K562 (cell line): ENCODE results near the gene UMAD1. TPM values are rescaled to one million over a fixed set of nuclear protein-coding genes. Genes with fewer than 3 reads are reported as not detected.

Experiments
- ATAC-seq: fragments of 200-7000 bp; cut with Tn5 transposase; 3 replicates; pipeline ENCODE4 v1.9.1; 2020; ENCODE audit warnings: moderate library complexity
- BruUV-seq: library from RNA; stranded (reverse); fragments of 400-500 nt; replicated peaks from 2 replicates; lab custom pipeline; 2021; lab: Mats Ljungman, UMichigan
- CTCF ChIA-PET: fragments of 300-600 bp; formaldehyde crosslinking; extraction: SDS; loops from one replicate; lab custom pipeline; 2021; ENCODE audit warnings: low intra/inter-chr PET ratio; lab: Yijun Ruan, JAX
- POLR2A ChIA-PET: fragments of 300-600, 350-650 bp; sonication (Branson Sonifier 250); formaldehyde crosslinking; extraction: SDS; loops from one replicate; lab custom pipeline; 2021; ENCODE audit warnings: antibody characterized with exemption, inconsistent platforms; lab: Yijun Ruan, JAX
- DNase-seq, 4 experiments: peaks; one replicate each; pipeline versions ENCODE4 v3.0.0 to v3.0.0-alpha.2; 2011 to 2018; ENCODE audit warnings: low spot score in 3 of 4, mixed read lengths in 3 of 4; ENCODE audit errors: extremely low read depth in 1 of 4
- FAIRE-seq: peaks from 2 replicates; lab custom pipeline; 2011; peaks lifted over from hg19 to GRCh38; lab: Jason Lieb, UNC
- H2AFZ ChIP-seq: 2 replicates; pipeline ENCODE4 v1.6.0; 2011; ENCODE audit warnings: low read depth, low read length, control low read depth, inconsistent platforms
- H3K27ac ChIP-seq: fragments of 200-600 bp; 3 replicates; pipeline ENCODE4 v1.8.0; 2011; ENCODE audit warnings: low read depth, mild to moderate bottlenecking, control low read depth, inconsistent platforms, low read length, moderate library complexity, mixed read lengths; ENCODE audit errors: extremely low read depth
- H3K27me3 ChIP-seq, 2 experiments: fragments of 300-600 bp in 1 of 2; 2 replicates in 1 of 2; 3 replicates in 1 of 2; pipeline versions ENCODE4 v1.6.0 to v1.8.0; 2011; ENCODE audit warnings: inconsistent platforms in 2 of 2, low read length in 2 of 2, mild to moderate bottlenecking in 1 of 2, mixed read lengths in 1 of 2, moderate library complexity in 1 of 2; ENCODE audit not compliant: control insufficient read depth in 2 of 2, insufficient read depth in 2 of 2
- H3K36me3 ChIP-seq: fragments of 300-600 bp; 3 replicates; pipeline ENCODE4 v1.8.0; 2011; ENCODE audit warnings: mild to moderate bottlenecking, low read length, inconsistent platforms; ENCODE audit not compliant: control insufficient read depth, insufficient read depth
- H3K4me1 ChIP-seq, 2 experiments: fragments of 200-600 bp in 1 of 2; replicated peaks in 1 of 2; 2 replicates in 1 of 2; 3 replicates in 1 of 2; pipeline versions ENCODE4 v1.5.1 to v1.8.0; 2011; ENCODE audit warnings: inconsistent platforms in 2 of 2, low read length in 2 of 2, mild to moderate bottlenecking in 1 of 2, mixed read lengths in 1 of 2, moderate library complexity in 1 of 2; ENCODE audit not compliant: control insufficient read depth in 2 of 2, insufficient read depth in 2 of 2
- H3K4me2 ChIP-seq: 2 replicates; pipeline ENCODE4 v1.6.1; 2011; ENCODE audit warnings: low read length, control low read depth, inconsistent platforms, mixed read lengths; ENCODE audit not compliant: insufficient read depth
- H3K4me3 ChIP-seq: fragments of 200-600 bp; sonication (generic), shearing (Covaris generic); 2 replicates; pipeline ENCODE4 v1.5.1; 2016; ENCODE audit warnings: control low read depth, inconsistent platforms
- H3K79me2 ChIP-seq: fragments of 200-600 bp; 3 replicates; pipeline ENCODE4 v1.8.0; 2011; ENCODE audit warnings: low read length, inconsistent platforms; ENCODE audit not compliant: control insufficient read depth, insufficient read depth
- H3K9ac ChIP-seq, 2 experiments: 2 replicates each; pipeline versions ENCODE4 v1.6.0 to v1.6.1; 2011; ENCODE audit warnings: low read depth in 2 of 2, low read length in 2 of 2, control low read depth in 1 of 2, inconsistent platforms in 1 of 2, mild to moderate bottlenecking in 1 of 2, mixed read lengths in 1 of 2; ENCODE audit not compliant: insufficient read depth in 1 of 2
- H3K9me1 ChIP-seq: one replicate; pipeline ENCODE4 v1.6.0; 2011; ENCODE audit warnings: inconsistent platforms, mild to moderate bottlenecking, low read length, moderate library complexity; ENCODE audit not compliant: control insufficient read depth, insufficient read depth
- H3K9me3 ChIP-seq: replicated peaks from 2 replicates; pipeline ENCODE4 v1.5.1; 2011; ENCODE audit warnings: low read depth, low read length, inconsistent platforms; ENCODE audit not compliant: control insufficient read depth, insufficient read depth
- H4K20me1 ChIP-seq: replicated peaks from 2 replicates; pipeline ENCODE4 v1.6.1; 2011; ENCODE audit warnings: low read length, inconsistent platforms, mixed read lengths; ENCODE audit not compliant: control insufficient read depth, insufficient read depth
- ATF3 ChIP-seq, 2 experiments: fragments of 450-650 bp in 1 of 2; sonication (generic) in 1 of 2; formaldehyde crosslinking in 1 of 2; IDR thresholded peaks in 1 of 2; conservative IDR thresholded peaks in 1 of 2; 2 replicates each; pipeline versions ENCODE4 v1.6.1 to v1.8.1; 2016 to 2023; ENCODE audit warnings: mild to moderate bottlenecking in 2 of 2, moderate library complexity in 2 of 2, inconsistent platforms in 1 of 2, missing genetic modification reagents in 1 of 2
- ATF7 ChIP-seq: fragments of 450-650 bp; IDR thresholded peaks from 2 replicates; pipeline ENCODE4 v1.7.1; 2014; ENCODE audit warnings: mild to moderate bottlenecking, moderate library complexity
- DNMT1 ChIP-seq: fragments of 450-650 bp; IDR thresholded peaks from 2 replicates; pipeline ENCODE4 v1.6.1; 2016; ENCODE audit warnings: antibody characterized with exemption, mild to moderate bottlenecking
- MEIS2 ChIP-seq: fragments of 450-650 bp; IDR thresholded peaks from 2 replicates; pipeline ENCODE4 v1.6.1; 2014; ENCODE audit warnings: mild to moderate bottlenecking; ENCODE audit not compliant: partially characterized antibody
- TRIM24 ChIP-seq, 2 experiments: fragments of 450-650 bp; IDR thresholded peaks; 2 replicates each; pipeline ENCODE4 v1.6.1; 2016
- WGBS: fragments of 100-300 bp; shearing (Covaris generic); methylation state at CpG from one replicate; pipeline ENCODE4 v1.1.6; 2016; ENCODE audit warnings: low coverage, mixed read lengths; ENCODE audit not compliant: insufficient coverage; ENCODE audit errors: missing lambda C conversion rate; 5-methylcytosine and 5-hydroxymethylcytosine counted together
- in situ Hi-C: fragments of 300-500 bp; cut with MboI; formaldehyde crosslinking; loops from 4 replicates; pipeline ENCODE4 v1.15.0; 2018; ENCODE audit warnings: inconsistent platforms, mixed read lengths
- intact Hi-C: fragments of 100-400 bp; cut with micrococcal nuclease; formaldehyde crosslinking; loops from 2 replicates; pipeline ENCODE4 v1.14.2; 2022
- polyA plus RNA-seq, 8 experiments: library from polyadenylated mRNA; depleted of rRNA in 4 of 8; stranded (reverse) in 5 of 8; unstranded in 3 of 8; fragments of >200 nt; fragmentation: Nextera tagmentation in 2 of 8; fragmentation: Illumina TruSeq in 1 of 8; extraction: Ambion mirVana in 2 of 8; extraction: Trizol in 1 of 8; gene quantifications; 2 replicates each; pipeline versions ENCODE4 v1.2.1 to v1.2.3, GENCODE V29; 2011 to 2014; ENCODE audit warnings: inconsistent platforms in 1 of 8, missing spikeins in 1 of 8
- total RNA-seq, 7 experiments: library from RNA; depleted of rRNA in 6 of 7; stranded (reverse); fragments of >200 nt in 6 of 7; fragmentation: Illumina TruSeq in 2 of 7; extraction: Trizol in 2 of 7; gene quantifications; 2 replicates each; pipeline versions ENCODE4 v1.2.1 to v1.2.3, GENCODE V29; 2011 to 2021; ENCODE audit warnings: low replicate concordance in 1 of 7
- TF ChIP-seq, protein P1 (sequence below): fragments of 450-650 bp; IDR thresholded peaks from 2 replicates; pipeline ENCODE4 v1.6.1; 2016
- TF ChIP-seq, protein P2 (sequence below), 2 experiments: fragments of 450-650 bp; formaldehyde crosslinking in 1 of 2; IDR thresholded peaks; 2 replicates each; pipeline versions ENCODE4 v1.4.0 to v1.6.1; 2014 to 2020; ENCODE audit warnings: mild to moderate bottlenecking in 2 of 2, borderline replicate concordance in 1 of 2, low read depth in 1 of 2

Gene UMAD1
- total and polyA plus RNA-seq, 9 of the 15 experiments (the other 6 are each of a cell fraction or from before 2014, with no cell fraction given) = 9.0 to 26.7 (median 13.3) TPM

DNA sequence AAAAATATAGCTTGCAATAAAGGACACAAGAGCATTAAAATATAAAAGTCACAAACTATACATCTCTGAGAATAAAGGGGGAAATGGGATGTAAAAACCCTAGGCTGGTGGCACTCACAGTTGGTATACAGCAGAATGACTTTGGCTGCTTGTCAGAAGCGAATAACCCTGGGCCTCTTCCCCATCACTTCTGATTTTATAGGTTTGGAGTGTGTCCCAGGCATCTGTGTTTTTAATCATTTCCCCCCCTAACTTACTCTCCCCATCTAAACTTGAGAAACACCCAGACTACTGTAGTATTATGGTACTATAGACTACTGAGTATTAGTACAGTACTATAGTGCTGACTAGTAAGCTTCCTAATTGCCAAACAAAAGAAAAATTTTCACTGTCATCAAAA is 79.6 kb downstream of the UMAD1 start (continued):
- no peak for TF ChIP-seq TRIM24 (IDR thresholded peaks at IDR 0.05)
- TF ChIP-seq, all 486 proteins: peak for 0

DNA sequence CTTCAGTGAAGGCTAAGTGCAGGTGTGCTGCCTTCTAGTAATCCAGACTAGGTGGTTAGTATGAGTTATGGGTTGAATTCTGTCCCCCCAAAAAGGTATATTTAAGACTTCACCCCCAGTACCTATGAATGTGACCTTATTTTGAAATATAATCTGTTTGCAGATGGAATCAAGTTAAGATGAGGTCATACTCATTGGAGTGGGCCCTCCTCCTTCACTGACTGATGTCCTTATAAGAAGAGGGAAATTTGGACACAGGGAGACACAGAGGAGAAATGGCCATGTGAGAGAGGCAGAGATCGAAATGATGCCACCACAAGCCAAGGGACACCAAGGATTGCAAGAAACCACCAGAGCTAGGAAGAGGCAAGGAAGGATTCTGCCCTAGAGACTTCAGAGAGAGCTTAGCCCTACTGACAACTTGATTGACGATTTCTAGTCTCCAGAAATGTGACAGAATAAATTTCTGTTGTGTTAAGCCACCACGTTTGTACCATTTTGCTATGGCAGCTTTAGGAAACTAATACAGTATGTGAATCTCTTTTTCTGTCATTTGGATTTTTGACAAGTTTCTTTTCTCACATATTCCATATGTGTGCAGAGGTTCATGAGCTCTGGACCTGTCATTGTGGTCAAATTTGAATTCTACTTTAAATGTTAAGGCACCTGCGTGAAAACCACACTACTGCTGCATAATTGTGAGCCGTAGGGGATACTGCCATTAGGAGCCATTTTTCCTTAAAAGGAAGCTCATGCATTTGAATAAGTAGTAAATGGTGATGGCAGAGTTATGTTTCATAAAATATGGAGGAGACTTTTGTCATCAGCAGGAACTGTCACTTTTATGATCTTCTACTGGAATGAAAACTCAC is 80.4 kb downstream of the UMAD1 start:
- H3K9ac ChIP-seq = no peak overlapping the region
- H3K9me1 ChIP-seq = no peaks in the 10 kb centered on the region
- BruUV-seq = no TSS peak
- FAIRE-seq (no peak), DNase-seq (no peak), ATAC-seq (no peak)
- CTCF ChIA-PET = no interaction called here
- intact Hi-C loops = no loop called here
- 39% methylated on average over 5 of the region's 5 CpGs for WGBS
- H4K20me1 ChIP-seq = no peaks in the 10 kb centered on the region
- no peaks in the 10 kb centered on the region for H3K9me3 ChIP-seq
- H3K79me2 ChIP-seq = no peaks in the 10 kb centered on the region
- no peak overlapping the region for H3K27ac ChIP-seq
- no peaks in the 10 kb centered on the region for H3K27me3 ChIP-seq
- no peak overlapping the region for H2AFZ ChIP-seq
- no peak overlapping the region for H3K4me3 ChIP-seq
- no peak overlapping the region for H3K4me2 ChIP-seq
- H3K4me1 ChIP-seq = no peaks in the 10 kb centered on the region
- H3K36me3 ChIP-seq = no peaks in the 10 kb centered on the region
- in situ Hi-C loops = no loop called here
- POLR2A ChIA-PET = interaction anchor here (1.3 kb wide), 1 partner anchor 10 kb away, joined by 3 read pairs; no protein-coding TSS in a partner anchor
- TF ChIP-seq MEIS2 (peak; percentile 34), ATF7 (peak; percentile 38; the same call in 1 of the 2 replicates), ATF3 (IDR thresholded peaks at IDR 0.05) (peak; percentile 24; the same call in 1 of the 2 replicates), ATF3 (CRISPR knock-in tag; conservative IDR thresholded peaks at IDR 0.05) (no peak), DNMT1 (no peak)
- TF ChIP-seq, protein P1, sequence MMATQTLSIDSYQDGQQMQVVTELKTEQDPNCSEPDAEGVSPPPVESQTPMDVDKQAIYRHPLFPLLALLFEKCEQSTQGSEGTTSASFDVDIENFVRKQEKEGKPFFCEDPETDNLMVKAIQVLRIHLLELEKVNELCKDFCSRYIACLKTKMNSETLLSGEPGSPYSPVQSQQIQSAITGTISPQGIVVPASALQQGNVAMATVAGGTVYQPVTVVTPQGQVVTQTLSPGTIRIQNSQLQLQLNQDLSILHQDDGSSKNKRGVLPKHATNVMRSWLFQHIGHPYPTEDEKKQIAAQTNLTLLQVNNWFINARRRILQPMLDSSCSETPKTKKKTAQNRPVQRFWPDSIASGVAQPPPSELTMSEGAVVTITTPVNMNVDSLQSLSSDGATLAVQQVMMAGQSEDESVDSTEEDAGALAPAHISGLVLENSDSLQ = 0 out of 2 replicates have a peak, but pooled peaks have one; percentile 7
- TF ChIP-seq, protein P2, sequence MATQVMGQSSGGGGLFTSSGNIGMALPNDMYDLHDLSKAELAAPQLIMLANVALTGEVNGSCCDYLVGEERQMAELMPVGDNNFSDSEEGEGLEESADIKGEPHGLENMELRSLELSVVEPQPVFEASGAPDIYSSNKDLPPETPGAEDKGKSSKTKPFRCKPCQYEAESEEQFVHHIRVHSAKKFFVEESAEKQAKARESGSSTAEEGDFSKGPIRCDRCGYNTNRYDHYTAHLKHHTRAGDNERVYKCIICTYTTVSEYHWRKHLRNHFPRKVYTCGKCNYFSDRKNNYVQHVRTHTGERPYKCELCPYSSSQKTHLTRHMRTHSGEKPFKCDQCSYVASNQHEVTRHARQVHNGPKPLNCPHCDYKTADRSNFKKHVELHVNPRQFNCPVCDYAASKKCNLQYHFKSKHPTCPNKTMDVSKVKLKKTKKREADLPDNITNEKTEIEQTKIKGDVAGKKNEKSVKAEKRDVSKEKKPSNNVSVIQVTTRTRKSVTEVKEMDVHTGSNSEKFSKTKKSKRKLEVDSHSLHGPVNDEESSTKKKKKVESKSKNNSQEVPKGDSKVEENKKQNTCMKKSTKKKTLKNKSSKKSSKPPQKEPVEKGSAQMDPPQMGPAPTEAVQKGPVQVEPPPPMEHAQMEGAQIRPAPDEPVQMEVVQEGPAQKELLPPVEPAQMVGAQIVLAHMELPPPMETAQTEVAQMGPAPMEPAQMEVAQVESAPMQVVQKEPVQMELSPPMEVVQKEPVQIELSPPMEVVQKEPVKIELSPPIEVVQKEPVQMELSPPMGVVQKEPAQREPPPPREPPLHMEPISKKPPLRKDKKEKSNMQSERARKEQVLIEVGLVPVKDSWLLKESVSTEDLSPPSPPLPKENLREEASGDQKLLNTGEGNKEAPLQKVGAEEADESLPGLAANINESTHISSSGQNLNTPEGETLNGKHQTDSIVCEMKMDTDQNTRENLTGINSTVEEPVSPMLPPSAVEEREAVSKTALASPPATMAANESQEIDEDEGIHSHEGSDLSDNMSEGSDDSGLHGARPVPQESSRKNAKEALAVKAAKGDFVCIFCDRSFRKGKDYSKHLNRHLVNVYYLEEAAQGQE (IDR thresholded peaks at IDR 0.05; ENCODE audit: borderline replicate concordance) = no peak
- TF ChIP-seq, protein P2 (CRISPR knock-in tag; IDR thresholded peaks at IDR 0.05; ENCODE audit: low read depth) = no peak
